ENCODE data around the gene ATP4B.
A peak's percentile ranks its signal among the peaks of the same experiment; 100 is the strongest.

The ATP4B gene

GRCh38 chr13:113641426-113641825, 16.6 kb downstream of the ATP4B start:
- H3K36me3 Mint-ChIP-seq (ENCODE audit: low read depth): peaks cover 49% of the 10 kb centered on the region
- no peak for DNase-seq (ENCODE audit: low spot score)

DNA sequence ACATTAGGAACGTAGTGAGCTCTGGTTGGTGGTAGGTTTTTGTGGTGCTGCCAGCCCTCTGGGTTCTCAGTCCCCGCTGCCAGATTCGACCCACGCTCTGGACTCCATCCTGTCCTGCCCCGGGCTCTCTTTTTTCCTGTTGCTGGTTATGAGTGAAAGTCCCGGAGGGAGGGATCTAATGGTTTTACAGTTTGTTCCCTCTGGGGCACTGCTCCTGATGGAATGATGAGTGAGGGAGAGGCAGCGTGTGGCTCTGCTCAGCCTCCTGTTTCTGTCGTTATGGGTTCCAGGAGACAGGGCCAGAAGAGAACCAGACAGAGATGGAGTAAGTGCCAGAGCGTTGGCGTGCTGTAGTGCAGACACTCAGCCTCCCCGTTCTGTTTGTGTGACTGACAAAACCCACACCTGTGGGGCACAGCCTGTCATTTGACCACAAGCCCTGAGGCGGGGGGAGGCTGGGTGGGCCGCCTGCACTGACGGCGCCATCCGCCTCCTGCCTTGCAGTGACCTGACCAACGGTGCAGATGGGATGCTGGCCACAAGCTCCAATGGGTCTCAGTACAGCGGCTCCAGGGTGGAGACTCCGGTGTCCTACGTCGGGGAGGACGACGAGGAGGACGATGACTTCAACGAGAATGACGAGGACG, 18.3 kb downstream of the ATP4B start:
- H3K27ac Mint-ChIP-seq: no peak overlapping the region
- H3K4me1 Mint-ChIP-seq (ENCODE audit: low read depth): no peaks in the 10 kb centered on the region
- peaks cover 58% of the 10 kb centered on the region for H3K36me3 Mint-ChIP-seq (ENCODE audit: low read depth)
- no peak overlapping the region for H3K4me3 Mint-ChIP-seq
- no peak for DNase-seq (ENCODE audit: low spot score)
- H3K27me3 Mint-ChIP-seq (ENCODE audit: low read depth): no peaks in the 10 kb centered on the region
- no peaks in the 10 kb centered on the region for H3K9me3 Mint-ChIP-seq

More at GRCh38 chr13:113641426-113641825, 16.6 kb downstream of the ATP4B start:
- Mint-ChIP-seq H3K4me1 (ENCODE audit: low read depth) (peaks cover 6% of the 10 kb centered on the region), H3K27ac (no peak overlapping the region), H3K9me3 (no peaks in the 10 kb centered on the region), H3K4me3 (no peak overlapping the region), H3K27me3 (ENCODE audit: low read depth) (no peaks in the 10 kb centered on the region)

DNA sequence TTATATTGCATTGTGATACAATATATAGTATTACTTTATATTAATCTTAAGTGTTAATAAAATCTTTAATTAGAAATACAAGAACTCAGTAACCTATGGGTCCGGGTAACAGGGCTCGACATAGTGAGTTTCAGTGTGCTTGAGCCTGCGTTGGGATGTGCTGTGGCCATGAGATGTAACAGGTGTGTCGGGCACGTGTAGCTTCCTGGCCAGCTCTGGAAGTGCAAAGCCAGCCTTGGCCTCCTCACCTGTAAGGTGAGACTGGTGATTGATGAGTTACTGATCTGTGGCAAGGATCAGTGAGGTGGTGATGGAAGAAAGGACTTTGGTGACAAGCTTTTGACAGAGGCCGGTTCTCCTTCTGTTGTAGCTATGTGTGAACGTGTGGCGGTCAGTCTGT, 19.2 kb downstream of the ATP4B start:
- DNase-seq (ENCODE audit: low spot score): no peak
- Mint-ChIP-seq H3K27ac (no peak overlapping the region), H3K36me3 (ENCODE audit: low read depth) (peaks cover 67% of the 10 kb centered on the region), H3K4me1 (ENCODE audit: low read depth) (peaks cover 4% of the 10 kb centered on the region), H3K9me3 (no peaks in the 10 kb centered on the region), H3K4me3 (no peak overlapping the region), H3K27me3 (ENCODE audit: low read depth) (no peaks in the 10 kb centered on the region)

GRCh38 chr13:113638173-113638746, 19.7 kb downstream of the ATP4B start:
- Mint-ChIP-seq H3K27me3 (ENCODE audit: low read depth) (no peaks in the 10 kb centered on the region), H3K9me3 (no peaks in the 10 kb centered on the region), H3K36me3 (ENCODE audit: low read depth) (peaks cover 72% of the 10 kb centered on the region), H3K4me1 (ENCODE audit: low read depth) (peaks cover 4% of the 10 kb centered on the region), H3K27ac (no peak overlapping the region), H3K4me3 (no peak overlapping the region)
- DNase-seq (ENCODE audit: low spot score): no peak

GRCh38 chr13:113637262-113638160, 20.5 kb downstream of the ATP4B start:
- H3K27ac Mint-ChIP-seq: no peak overlapping the region
- H3K4me1 Mint-ChIP-seq (ENCODE audit: low read depth): peaks cover 4% of the 10 kb centered on the region
- H3K36me3 Mint-ChIP-seq (ENCODE audit: low read depth): peaks cover 73% of the 10 kb centered on the region

GRCh38 chr13:113636266-113636963, 21.6 kb downstream of the ATP4B start:
- DNase-seq (ENCODE audit: low spot score): no peak
- H3K36me3 Mint-ChIP-seq (ENCODE audit: low read depth): peaks cover 66% of the 10 kb centered on the region
- H3K27me3 Mint-ChIP-seq (ENCODE audit: low read depth): no peaks in the 10 kb centered on the region

More at GRCh38 chr13:113637262-113638160, 20.5 kb downstream of the ATP4B start:
- H3K4me3 Mint-ChIP-seq: no peak overlapping the region
- H3K9me3 Mint-ChIP-seq: no peaks in the 10 kb centered on the region
- DNase-seq (ENCODE audit: low spot score): no peak
- H3K27me3 Mint-ChIP-seq (ENCODE audit: low read depth): no peaks in the 10 kb centered on the region

DNA sequence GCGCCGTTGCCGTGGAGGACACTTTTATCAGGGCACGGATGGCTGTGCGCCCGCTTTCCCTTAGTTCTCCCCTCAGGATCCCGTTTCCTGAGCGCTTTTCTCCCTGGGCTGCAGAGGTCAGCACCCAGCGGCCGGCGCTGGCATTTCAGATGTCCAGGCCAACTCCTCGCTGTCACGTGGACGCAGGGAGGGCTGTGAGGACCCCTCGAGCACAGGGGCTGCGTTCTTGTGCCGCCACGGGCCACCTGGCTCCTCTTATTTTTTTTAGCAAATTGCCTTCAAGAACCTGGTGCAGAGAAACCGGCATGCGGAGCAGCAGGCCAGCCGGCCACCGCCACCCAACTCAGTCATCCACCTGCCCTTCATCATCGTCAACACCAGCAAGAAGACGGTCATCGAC, 22.3 kb downstream of the ATP4B start:
- Mint-ChIP-seq H3K4me1 (ENCODE audit: low read depth) (peaks cover 4% of the 10 kb centered on the region), H3K27me3 (ENCODE audit: low read depth) (no peaks in the 10 kb centered on the region), H3K36me3 (ENCODE audit: low read depth) (peaks cover 62% of the 10 kb centered on the region), H3K27ac (no peak overlapping the region), H3K9me3 (no peaks in the 10 kb centered on the region), H3K4me3 (no peak overlapping the region)
- DNase-seq (ENCODE audit: low spot score): no peak

More at GRCh38 chr13:113636266-113636963, 21.6 kb downstream of the ATP4B start:
- H3K4me1 Mint-ChIP-seq (ENCODE audit: low read depth): peaks cover 4% of the 10 kb centered on the region
- no peaks in the 10 kb centered on the region for H3K9me3 Mint-ChIP-seq
- H3K27ac Mint-ChIP-seq: no peak overlapping the region
- no peak overlapping the region for H3K4me3 Mint-ChIP-seq

GRCh38 chr13:113635048-113635420, 23.0 kb downstream of the ATP4B start:
- Mint-ChIP-seq H3K27ac (no peak overlapping the region), H3K9me3 (no peaks in the 10 kb centered on the region), H3K36me3 (ENCODE audit: low read depth) (peaks cover 55% of the 10 kb centered on the region), H3K4me1 (ENCODE audit: low read depth) (peaks cover 4% of the 10 kb centered on the region), H3K4me3 (no peak overlapping the region), H3K27me3 (ENCODE audit: low read depth) (no peaks in the 10 kb centered on the region)
- DNase-seq (ENCODE audit: low spot score): no peak

DNA sequence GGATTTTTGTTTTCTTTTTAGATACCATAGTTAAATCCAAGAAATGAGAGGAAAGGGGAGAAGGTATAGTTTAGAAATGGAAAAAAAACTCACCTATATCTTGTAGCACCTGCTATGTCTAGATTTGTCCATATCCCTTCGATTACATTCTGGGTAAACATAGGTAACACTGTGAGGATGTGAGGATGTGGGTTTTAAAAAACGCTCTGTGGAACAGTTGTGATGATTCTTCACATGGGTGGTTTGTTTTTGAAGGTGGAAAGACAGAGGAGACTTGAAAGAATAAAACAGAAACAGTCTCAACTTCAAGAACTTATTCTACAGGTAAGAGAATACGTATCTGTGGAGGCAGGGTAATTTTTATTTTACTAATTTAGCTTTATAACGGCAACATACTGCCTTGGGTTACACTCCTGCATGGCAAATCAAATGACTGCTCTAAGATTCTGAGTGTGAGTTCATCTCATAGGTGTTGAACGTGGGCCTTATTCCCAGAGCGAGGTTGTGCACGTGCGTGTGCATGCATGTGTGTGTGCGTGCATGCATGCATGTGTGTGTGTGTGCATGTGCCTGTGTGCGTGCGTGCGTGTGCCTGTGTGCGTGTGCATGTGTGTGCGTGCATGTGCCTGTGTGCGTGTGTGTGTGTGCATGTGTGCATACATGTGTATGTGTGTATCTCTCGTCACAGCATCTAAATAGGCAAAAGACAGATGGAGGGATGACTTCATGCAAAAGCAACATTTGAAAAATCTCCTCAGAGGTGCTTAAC, 23.5 kb downstream of the ATP4B start:
- H3K36me3 Mint-ChIP-seq (ENCODE audit: low read depth): peaks cover 51% of the 10 kb centered on the region

GRCh38 chr13:113633485-113633873, 24.5 kb downstream of the ATP4B start:
- H3K4me3 Mint-ChIP-seq: no peak overlapping the region
- peaks cover 4% of the 10 kb centered on the region for H3K4me1 Mint-ChIP-seq (ENCODE audit: low read depth)
- H3K9me3 Mint-ChIP-seq: no peaks in the 10 kb centered on the region
- DNase-seq (ENCODE audit: low spot score): no peak
- no peak overlapping the region for H3K27ac Mint-ChIP-seq
- H3K27me3 Mint-ChIP-seq (ENCODE audit: low read depth): no peaks in the 10 kb centered on the region
- peaks cover 48% of the 10 kb centered on the region for H3K36me3 Mint-ChIP-seq (ENCODE audit: low read depth)

More for the DNA sequence above, 23.5 kb downstream of the ATP4B start:
- H3K27ac Mint-ChIP-seq: peak overlapping the region; percentile 68
- H3K9me3 Mint-ChIP-seq: no peaks in the 10 kb centered on the region
- peaks cover 4% of the 10 kb centered on the region for H3K4me1 Mint-ChIP-seq (ENCODE audit: low read depth)
- no peak overlapping the region for H3K4me3 Mint-ChIP-seq
- no peaks in the 10 kb centered on the region for H3K27me3 Mint-ChIP-seq (ENCODE audit: low read depth)
- DNase-seq (ENCODE audit: low spot score): no peak

DNA sequence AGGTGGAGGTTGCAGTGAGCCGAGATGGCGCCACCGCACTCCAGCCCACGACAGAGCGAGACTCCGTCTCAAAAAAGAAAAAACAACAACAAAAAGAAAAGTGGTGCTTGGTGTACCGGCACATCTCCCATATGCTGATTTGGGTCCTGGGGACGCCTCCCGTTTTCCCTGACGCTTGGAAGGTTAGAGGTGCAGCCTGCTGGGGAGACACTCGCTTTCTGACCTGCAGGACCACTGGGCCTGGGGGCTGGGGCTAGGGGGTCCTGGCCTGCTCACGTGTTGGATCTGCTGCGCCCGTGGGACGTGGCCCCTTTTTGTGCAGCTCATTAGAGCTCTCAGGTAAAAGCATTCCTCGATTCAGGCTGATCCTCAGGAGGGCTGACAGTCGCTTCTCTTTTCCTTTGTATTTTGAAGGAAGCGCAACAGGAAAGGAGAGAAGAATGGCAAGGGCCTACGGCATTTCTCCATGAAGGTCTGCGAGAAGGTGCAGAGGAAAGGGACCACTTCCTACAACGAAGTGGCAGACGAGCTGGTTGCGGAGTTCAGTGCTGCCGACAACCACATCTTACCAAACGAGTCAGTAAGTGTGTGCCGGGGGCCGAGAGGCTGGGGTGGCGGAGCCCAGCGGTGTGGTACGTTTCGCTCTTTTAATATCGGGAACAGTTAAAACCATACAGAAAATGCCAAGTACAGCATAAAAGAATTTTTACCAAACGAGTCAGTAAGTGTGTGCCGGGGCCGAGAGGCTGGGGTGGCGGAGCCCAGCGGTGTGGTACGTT, 25.1 kb downstream of the ATP4B start:
- peaks cover 46% of the 10 kb centered on the region for H3K36me3 Mint-ChIP-seq (ENCODE audit: low read depth)
- no peak for DNase-seq (ENCODE audit: low spot score)
- no peak overlapping the region for H3K27ac Mint-ChIP-seq
- no peaks in the 10 kb centered on the region for H3K27me3 Mint-ChIP-seq (ENCODE audit: low read depth)
- H3K4me3 Mint-ChIP-seq: no peak overlapping the region
- peaks cover 4% of the 10 kb centered on the region for H3K4me1 Mint-ChIP-seq (ENCODE audit: low read depth)
- H3K9me3 Mint-ChIP-seq: no peaks in the 10 kb centered on the region

GRCh38 chr13:113631341-113632095, 26.5 kb downstream of the ATP4B start:
- H3K27ac Mint-ChIP-seq: no peak overlapping the region
- no peak overlapping the region for H3K4me3 Mint-ChIP-seq
- H3K9me3 Mint-ChIP-seq: no peaks in the 10 kb centered on the region
- H3K27me3 Mint-ChIP-seq (ENCODE audit: low read depth): no peaks in the 10 kb centered on the region
- DNase-seq (ENCODE audit: low spot score): no peak
- peaks cover 7% of the 10 kb centered on the region for H3K4me1 Mint-ChIP-seq (ENCODE audit: low read depth)
- H3K36me3 Mint-ChIP-seq (ENCODE audit: low read depth): peaks cover 44% of the 10 kb centered on the region

Data from T-helper 2 cell treated with Interferon-gamma antibody and Interleukin-4, amounts not matched to agents 5 μg/mL and 100 μg/mL, for 36 hours (primary cell).